OCI-LY7 (cell line): ENCODE measurements around the gene CTNNA3.

Experiments
- CTCF ChIP-seq: fragments of 200-600 bp; sonication (generic); conservative IDR thresholded peaks from 2 replicates; pipeline ENCODE4 v1.5.1; 2014; ENCODE audit warnings: mild to moderate bottlenecking, antibody characterized with exemption, low read length, moderate library complexity, mixed read lengths
- EZH2phosphoT487 ChIP-seq: fragments of 200-600 bp; sonication (generic); IDR thresholded peaks from 2 replicates; pipeline ENCODE4 v1.6.1; 2018; ENCODE audit warnings: low read depth, borderline replicate concordance, mild to moderate bottlenecking, mixed run types, antibody characterized with exemption, low read length, moderate library complexity, mixed read lengths

GRCh38 chr10:66813122-66813521 is 882.9 kb downstream of the CTNNA3 start:
- TF ChIP-seq CTCF (no peak), EZH2phosphoT487 (no peak)
